ENCODE data around the gene EPAS1.
A peak's percentile ranks its signal among the peaks of the same experiment; 100 is the strongest.

The EPAS1 gene

DNA sequence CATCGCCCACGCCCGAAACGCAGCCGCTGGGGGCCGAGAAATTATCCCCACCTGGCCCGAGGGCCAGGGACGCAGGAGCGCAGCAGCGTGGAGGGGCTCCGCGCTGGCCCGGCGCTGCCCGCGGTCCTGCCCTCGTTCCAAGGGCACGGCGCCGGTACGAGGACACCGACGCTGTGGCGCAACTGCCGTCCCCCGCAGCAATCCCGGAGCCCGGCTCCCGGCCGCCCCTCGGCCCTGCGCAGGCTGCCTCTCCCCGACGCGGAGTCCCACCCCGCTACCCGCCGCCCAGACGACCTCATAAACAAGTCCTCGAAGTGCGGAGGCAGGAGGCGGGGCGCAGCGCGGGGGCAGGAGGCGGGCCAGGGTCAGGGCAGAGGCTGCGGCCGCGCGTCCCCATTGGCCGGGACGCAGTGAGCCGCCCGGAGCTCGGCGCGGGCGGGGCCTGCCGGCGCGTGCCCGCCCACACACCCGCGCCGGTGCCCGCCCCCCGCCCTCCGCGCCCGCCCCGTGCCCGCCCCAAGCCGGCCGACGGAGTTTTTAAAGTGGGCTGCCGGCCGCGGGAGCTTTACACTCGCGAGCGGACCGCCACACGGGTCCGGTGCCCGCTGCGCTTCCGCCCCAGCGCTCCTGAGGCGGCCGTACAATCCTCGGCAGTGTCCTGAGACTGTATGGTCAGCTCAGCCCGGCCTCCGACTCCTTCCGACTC is at the start of gene EPAS1:
Gene EPAS1 (plus strand): TSS at position 568 of the 706 bp plus-strand sequence. CDS start 505 bp downstream, outside the sequence.
- Mint-ChIP-seq H3K4me3 (peak within 1 kb of the TSS; percentile 93), H3K4me1 (ENCODE audit: low read depth) (peaks cover 27% of the 10 kb centered on the region), H3K9me3 (no peaks in the 10 kb centered on the region), H3K36me3 (ENCODE audit: low read depth) (peaks cover 1% of the 10 kb centered on the region), H3K27me3 (ENCODE audit: low read depth) (peaks cover 84% of the 10 kb centered on the region), H3K27ac (peak within 1 kb of the TSS; percentile 85)

DNA sequence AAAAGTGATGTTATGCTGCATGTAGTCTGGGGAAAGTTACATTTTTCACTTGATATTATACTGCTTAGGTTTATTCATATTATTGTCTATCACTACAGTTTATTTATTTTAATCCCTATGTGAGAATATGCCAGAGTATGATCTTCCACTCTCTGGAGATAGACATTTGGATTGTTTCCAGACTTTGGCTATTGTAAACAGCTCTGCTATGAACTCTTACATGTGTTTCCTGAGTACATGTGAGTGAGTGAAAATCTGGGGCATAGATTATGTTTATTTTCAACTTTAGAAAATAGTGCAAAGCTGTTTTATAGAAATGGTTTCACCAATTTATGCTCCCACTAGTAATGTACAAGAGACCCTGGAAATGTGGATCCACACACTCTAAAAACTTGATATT is 49.0 kb upstream of the EPAS1 start:
- H3K9me3 Mint-ChIP-seq, result peaks cover 6% of the 10 kb centered on the region
- peaks cover 3% of the 10 kb centered on the region for H3K4me1 Mint-ChIP-seq (ENCODE audit: low read depth)
- no peak overlapping the region for H3K4me3 Mint-ChIP-seq
- no peak overlapping the region for H3K27ac Mint-ChIP-seq
- peaks cover 29% of the 10 kb centered on the region for H3K27me3 Mint-ChIP-seq (ENCODE audit: low read depth)
- H3K36me3 Mint-ChIP-seq (ENCODE audit: low read depth), result peaks cover 3% of the 10 kb centered on the region

DNA sequence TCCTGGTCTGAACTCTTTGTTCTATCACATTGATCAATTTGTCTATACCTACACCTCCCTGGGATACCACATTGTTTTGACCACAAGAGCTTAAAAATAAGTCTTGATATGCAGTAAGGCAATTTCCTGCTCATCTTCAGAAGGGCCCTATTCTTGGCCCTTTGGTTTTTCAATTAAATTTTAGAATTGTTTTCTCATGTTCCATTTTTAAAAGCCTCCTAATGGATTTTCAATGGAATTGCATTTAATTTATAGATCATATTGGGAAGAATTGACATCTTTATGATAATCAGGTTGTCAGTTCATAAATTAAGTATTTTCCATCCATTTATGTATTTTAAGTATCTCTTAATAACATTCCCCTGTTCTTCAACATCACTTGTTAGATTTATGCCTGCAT is 47.6 kb upstream of the EPAS1 start:
- Mint-ChIP-seq H3K36me3 (ENCODE audit: low read depth) (peaks cover 3% of the 10 kb centered on the region), H3K27me3 (ENCODE audit: low read depth) (peaks cover 29% of the 10 kb centered on the region), H3K9me3 (peaks cover 6% of the 10 kb centered on the region), H3K27ac (no peak overlapping the region), H3K4me3 (no peak overlapping the region), H3K4me1 (ENCODE audit: low read depth) (peaks cover 3% of the 10 kb centered on the region)

DNA sequence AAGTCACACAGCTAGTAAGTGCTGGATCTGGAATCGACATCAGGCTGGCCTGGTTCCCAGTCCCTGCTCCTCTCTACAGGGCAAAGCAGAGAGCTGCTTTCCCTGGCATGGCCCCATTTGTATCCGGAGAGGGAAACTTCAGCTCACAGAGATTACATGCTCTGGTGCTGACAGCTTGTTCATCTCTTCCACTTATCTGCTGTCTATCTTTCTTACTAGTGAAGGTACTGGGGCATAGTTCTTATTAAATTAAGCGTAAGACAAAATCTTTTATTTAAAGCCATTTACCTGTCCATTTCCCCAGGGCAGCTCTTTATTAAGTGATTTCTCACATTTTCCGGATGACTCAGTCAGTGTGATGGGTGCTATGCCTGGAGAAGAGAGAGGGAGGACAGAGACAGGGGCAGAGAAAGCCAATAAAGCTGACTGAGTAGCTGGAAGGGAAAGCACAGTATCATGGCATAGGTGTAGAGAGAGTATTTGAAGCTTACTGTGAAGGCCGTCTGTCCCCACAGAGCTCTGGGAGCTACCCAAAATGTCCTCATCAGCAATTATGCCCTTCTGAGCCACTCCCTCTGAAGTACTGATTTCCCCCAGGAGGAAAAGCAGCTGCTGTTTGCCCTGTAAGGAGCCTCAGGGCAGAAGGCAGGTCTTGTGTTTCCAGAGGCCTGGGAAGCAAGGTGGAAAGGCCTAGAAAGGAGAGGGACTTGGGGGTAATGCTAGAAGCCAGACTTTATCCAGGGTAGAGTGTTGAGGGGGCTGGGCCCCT is 44.1 kb upstream of the EPAS1 start:
- H3K36me3 Mint-ChIP-seq (ENCODE audit: low read depth), result peaks cover 3% of the 10 kb centered on the region
- peaks cover 14% of the 10 kb centered on the region for H3K27me3 Mint-ChIP-seq (ENCODE audit: low read depth)
- peaks cover 6% of the 10 kb centered on the region for H3K9me3 Mint-ChIP-seq
- H3K4me1 Mint-ChIP-seq (ENCODE audit: low read depth), result peaks cover 3% of the 10 kb centered on the region
- H3K4me3 Mint-ChIP-seq, result no peak overlapping the region
- H3K27ac Mint-ChIP-seq, result no peak overlapping the region

DNA sequence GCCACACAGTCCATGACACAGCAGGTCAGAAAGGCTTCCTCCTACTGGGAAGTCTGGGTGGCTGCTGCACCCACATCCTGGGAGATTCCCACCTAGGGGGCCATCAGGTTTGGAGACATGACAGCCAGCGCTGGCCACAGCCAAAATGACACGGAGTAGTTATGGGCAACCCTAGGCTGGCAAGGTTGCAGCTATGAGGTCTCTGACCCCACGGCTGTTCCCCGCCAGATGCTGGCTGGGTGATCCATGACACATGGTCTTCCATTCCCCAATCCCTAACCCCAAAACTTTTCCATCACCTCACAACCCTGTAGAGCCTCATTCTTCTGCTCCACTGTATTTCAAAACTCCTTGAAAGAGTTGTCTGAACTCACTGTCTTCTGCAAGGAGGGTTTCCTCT is 42.7 kb upstream of the EPAS1 start:
- Mint-ChIP-seq H3K27me3 (ENCODE audit: low read depth) (peaks cover 12% of the 10 kb centered on the region), H3K27ac (no peak overlapping the region), H3K9me3 (peaks cover 2% of the 10 kb centered on the region), H3K36me3 (ENCODE audit: low read depth) (peaks cover under 1% of the 10 kb centered on the region), H3K4me3 (no peak overlapping the region), H3K4me1 (ENCODE audit: low read depth) (peaks cover 1% of the 10 kb centered on the region)

DNA sequence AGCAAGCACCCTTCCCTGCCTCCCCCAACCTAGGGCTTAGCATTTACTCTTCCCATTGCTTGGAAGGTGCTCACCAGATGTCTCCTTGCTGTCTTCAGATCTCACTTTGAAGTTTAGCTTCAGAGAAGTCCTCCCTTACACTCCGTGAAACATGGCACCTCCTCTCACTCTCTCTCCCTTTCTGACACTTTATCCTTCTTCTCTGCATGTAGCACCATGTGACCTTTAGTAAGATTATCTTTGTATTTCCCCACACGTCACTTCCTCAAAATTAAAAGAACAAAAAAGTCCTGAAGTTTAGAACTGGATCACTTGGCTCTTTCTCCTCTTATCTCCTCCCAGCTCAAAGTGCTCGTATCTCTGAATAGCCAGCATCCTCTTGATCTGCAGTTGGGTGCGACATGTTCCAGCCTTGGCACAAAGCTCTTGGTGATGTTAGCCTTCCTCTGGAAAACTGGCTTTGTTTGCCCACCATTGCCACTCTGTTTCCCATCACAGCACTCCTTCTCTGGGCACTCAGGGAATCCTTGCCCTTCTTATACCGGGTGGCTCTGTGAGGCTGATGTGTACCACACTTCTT is 40.6 kb upstream of the EPAS1 start:
- Mint-ChIP-seq H3K27me3 (ENCODE audit: low read depth) (peaks cover 12% of the 10 kb centered on the region), H3K36me3 (ENCODE audit: low read depth) (peaks cover 2% of the 10 kb centered on the region), H3K9me3 (no peaks in the 10 kb centered on the region), H3K27ac (no peak overlapping the region), H3K4me1 (ENCODE audit: low read depth) (peaks cover 2% of the 10 kb centered on the region), H3K4me3 (no peak overlapping the region)

DNA sequence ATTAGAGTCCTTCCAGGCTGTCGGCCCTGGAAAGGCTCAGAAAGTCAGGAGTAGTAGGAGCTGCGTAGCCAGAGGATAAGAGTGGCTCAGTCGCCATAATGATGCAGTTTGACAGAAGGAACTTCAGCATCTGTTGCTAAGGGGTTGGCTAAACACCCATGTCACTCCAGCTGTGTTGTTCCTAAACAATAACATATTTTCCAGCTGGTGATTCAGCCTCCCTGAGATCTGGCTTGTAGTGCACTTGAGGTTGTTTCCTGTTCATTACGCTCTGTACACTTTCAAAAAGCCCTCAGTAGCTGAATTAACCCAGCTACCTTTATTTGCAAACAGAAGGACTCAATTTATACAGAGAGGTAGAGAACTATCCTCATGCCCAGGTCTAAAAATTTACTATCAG is 39.7 kb upstream of the EPAS1 start:
- Mint-ChIP-seq H3K4me3 (no peak overlapping the region), H3K27me3 (ENCODE audit: low read depth) (peaks cover 12% of the 10 kb centered on the region), H3K4me1 (ENCODE audit: low read depth) (peaks cover 2% of the 10 kb centered on the region), H3K27ac (no peak overlapping the region), H3K9me3 (no peaks in the 10 kb centered on the region), H3K36me3 (ENCODE audit: low read depth) (peaks cover 2% of the 10 kb centered on the region)

DNA sequence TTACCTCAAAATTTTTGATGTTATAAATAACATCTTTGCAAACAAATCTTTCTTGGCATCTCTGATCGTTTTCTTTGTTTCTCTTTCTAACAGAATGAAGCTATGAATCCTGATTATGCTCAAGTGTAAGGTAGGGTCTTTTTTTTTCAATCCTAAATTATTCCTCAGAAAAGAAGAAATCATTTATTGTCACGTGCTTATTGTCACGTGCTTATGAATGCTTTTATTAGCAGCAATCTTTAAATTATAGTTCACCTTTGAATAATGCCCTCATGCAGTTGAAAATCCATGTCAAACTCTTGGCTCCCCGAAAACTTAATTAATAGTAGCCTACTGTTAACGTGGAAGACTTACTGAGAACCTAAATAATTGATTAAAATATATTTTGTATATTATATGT is 39.2 kb upstream of the EPAS1 start:
- H3K27me3 Mint-ChIP-seq (ENCODE audit: low read depth), result peaks cover 12% of the 10 kb centered on the region
- no peak overlapping the region for H3K27ac Mint-ChIP-seq
- peaks cover 2% of the 10 kb centered on the region for H3K36me3 Mint-ChIP-seq (ENCODE audit: low read depth)
- H3K4me3 Mint-ChIP-seq, result no peak overlapping the region
- H3K4me1 Mint-ChIP-seq (ENCODE audit: low read depth), result peaks cover 2% of the 10 kb centered on the region
- no peaks in the 10 kb centered on the region for H3K9me3 Mint-ChIP-seq

DNA sequence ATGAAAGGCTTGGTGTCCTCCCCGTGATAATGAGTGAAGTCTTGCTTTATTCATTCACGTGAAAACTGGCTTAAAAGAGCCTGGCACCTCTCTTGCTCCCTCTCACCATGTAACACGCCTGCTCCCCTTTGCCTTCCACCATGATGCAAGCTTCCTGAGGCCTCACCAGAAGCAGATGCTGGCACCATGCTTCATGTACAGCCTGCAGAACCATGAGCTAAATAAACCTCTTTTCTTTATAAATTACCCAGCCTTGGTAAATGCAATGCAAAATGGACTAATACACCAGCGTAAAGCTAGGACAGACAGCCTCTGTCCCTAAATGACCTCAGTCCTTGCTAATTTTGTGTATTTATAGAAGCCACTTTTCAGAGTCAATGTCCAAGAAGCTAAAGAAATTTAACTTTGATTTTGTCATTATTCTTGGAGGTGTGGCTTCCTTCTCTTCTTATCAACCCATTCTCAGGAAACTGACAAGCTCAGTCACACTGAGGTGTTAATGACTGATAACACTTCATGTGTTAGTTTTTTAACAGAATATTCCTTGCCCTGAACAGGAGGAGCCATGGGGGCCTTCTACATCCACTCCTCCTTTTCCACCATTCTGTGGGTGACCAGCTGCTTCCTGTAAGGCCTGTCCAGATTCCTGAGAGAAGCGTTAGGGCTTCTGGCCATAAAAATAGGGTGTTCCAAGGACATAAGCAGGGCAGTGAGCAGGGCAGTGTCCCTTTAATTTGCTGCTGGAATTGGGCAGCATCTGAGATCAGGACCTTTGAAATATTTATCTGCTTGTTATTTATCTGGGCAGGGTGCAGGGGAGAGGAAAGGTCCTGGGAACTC is 38.0 kb upstream of the EPAS1 start:
- Mint-ChIP-seq H3K4me3 (no peak overlapping the region), H3K27me3 (ENCODE audit: low read depth) (peaks cover 17% of the 10 kb centered on the region), H3K27ac (no peak overlapping the region), H3K9me3 (no peaks in the 10 kb centered on the region), H3K4me1 (ENCODE audit: low read depth) (peaks cover 2% of the 10 kb centered on the region), H3K36me3 (ENCODE audit: low read depth) (peaks cover 2% of the 10 kb centered on the region)

DNA sequence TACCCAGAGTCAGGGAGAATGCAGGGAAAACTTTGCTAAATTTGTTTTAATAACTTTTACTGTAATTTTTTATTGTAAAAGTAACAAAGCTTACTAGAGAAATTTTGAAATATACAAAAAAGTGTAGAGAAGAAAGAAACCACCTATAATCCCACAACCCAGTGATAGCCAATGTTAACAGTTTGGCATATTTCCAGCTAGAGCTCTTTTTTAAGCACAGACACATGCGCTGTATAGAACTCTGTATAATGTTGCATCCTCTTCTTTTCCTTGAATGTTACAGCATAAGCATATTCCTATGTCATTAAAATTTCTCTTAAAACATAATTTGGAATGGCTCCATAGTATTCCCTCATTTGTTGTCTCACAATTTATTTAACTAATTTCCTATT is 37.4 kb upstream of the EPAS1 start:
- peaks cover 2% of the 10 kb centered on the region for H3K36me3 Mint-ChIP-seq (ENCODE audit: low read depth)
- no peak overlapping the region for H3K27ac Mint-ChIP-seq
- peaks cover 2% of the 10 kb centered on the region for H3K4me1 Mint-ChIP-seq (ENCODE audit: low read depth)
- peaks cover 18% of the 10 kb centered on the region for H3K27me3 Mint-ChIP-seq (ENCODE audit: low read depth)
- no peak overlapping the region for H3K4me3 Mint-ChIP-seq
- no peaks in the 10 kb centered on the region for H3K9me3 Mint-ChIP-seq

DNA sequence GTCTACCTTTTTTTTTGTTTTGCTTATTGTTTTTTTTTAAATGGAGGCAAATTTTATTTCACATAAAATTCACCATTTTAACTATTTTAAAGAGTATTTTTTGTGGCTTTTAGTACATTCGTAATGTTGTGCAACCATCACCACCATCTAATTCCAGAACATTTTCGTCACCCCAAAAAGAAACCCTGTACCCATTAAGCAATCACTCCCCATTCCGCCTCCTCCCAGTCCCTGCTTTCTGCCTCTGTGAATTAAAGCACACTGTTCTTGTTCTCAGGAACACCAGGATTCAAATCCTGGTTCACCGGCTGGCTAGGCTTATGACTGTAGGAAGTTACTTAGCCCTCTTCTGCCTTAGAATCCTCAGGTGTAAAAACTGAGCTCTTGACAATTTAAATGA is 36.9 kb upstream of the EPAS1 start:
- Mint-ChIP-seq H3K4me3 (no peak overlapping the region), H3K9me3 (no peaks in the 10 kb centered on the region), H3K27me3 (ENCODE audit: low read depth) (peaks cover 21% of the 10 kb centered on the region), H3K4me1 (ENCODE audit: low read depth) (peaks cover 2% of the 10 kb centered on the region), H3K36me3 (ENCODE audit: low read depth) (peaks cover 2% of the 10 kb centered on the region), H3K27ac (no peak overlapping the region)

DNA sequence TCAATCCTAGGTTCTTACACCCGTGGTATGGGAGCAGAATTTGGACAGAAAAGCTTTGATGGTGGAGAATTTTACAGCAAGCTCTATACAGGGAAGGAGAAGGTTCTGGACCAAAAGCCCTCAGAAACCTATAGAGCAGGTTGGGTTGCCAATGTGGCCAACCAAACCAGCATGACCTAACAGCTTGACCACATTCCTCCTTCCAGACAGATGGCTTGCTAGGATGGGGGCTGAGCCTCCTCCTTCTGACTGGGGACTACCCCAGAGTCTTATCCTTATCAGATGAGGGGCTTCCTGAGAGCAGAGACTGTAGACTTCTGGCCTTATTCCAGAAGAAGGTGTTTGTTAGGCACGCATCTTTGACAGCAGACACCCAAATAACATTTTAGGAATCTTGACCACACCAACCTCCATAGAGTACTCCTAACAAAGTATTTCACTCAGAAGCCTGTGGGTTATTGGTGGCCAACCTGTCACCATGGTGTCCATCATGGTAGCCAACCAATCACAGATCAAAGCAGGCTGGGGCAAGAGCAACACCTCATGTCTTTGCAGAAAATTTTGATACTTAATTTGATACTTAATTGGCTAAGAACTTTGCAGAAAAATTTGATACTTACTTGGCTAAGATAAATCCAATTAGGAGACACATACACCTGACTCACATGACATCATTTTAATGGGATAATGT is 34.8 kb upstream of the EPAS1 start:
- Mint-ChIP-seq H3K9me3 (no peaks in the 10 kb centered on the region), H3K27me3 (ENCODE audit: low read depth) (peaks cover 21% of the 10 kb centered on the region), H3K4me3 (no peak overlapping the region)

DNA sequence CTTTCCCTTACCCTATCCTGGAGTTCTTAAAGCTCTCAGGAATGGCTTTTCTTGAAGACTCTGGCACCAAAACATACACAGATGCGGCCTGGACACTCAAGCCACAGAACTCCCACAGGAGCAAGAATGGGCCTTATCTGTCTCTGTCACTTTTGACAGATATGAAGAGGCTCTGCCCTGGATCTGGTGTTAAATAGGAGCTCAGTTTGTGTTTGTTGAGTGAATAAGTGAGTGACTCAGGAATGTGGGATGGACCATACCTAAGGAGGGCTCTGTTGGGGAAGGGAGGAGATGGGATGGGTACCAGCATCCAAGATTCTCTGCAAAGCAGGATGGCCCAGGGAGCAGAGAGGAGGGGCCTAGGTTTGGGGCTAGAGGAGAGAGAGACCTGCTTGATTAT is 33.9 kb upstream of the EPAS1 start:
- H3K4me3 Mint-ChIP-seq, result no peak overlapping the region
- H3K27me3 Mint-ChIP-seq (ENCODE audit: low read depth), result peaks cover 21% of the 10 kb centered on the region
- H3K4me1 Mint-ChIP-seq (ENCODE audit: low read depth), result peaks cover 10% of the 10 kb centered on the region
- H3K36me3 Mint-ChIP-seq (ENCODE audit: low read depth), result peaks cover 2% of the 10 kb centered on the region
- no peaks in the 10 kb centered on the region for H3K9me3 Mint-ChIP-seq
- no peak overlapping the region for H3K27ac Mint-ChIP-seq

More for the DNA sequence above, 34.8 kb upstream of the EPAS1 start:
- H3K4me1 Mint-ChIP-seq (ENCODE audit: low read depth), result peaks cover 4% of the 10 kb centered on the region
- H3K27ac Mint-ChIP-seq, result no peak overlapping the region
- H3K36me3 Mint-ChIP-seq (ENCODE audit: low read depth), result peaks cover 2% of the 10 kb centered on the region

DNA sequence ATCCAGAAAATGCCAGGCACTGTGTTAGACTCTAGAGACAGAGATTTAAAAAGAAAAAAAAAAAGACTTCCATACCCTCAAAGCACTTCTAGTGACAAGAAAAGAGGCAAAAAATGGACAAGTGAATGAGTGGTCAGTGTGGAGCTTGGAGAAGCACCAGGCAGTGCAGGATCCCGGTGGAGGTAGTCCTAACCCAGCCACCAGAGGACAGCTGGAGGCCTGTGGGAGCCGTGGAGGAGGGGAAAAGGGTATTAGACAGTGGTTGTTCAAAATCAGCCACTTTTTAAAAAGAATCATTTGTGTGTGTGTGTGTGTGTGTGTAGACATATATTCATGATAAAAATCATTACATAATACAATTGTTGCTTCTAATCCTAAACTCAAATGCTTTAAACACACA is 32.8 kb upstream of the EPAS1 start:
- H3K27me3 Mint-ChIP-seq (ENCODE audit: low read depth), result peaks cover 15% of the 10 kb centered on the region
- H3K27ac Mint-ChIP-seq, result no peak overlapping the region
- H3K4me1 Mint-ChIP-seq (ENCODE audit: low read depth), result peaks cover 17% of the 10 kb centered on the region
- no peak overlapping the region for H3K4me3 Mint-ChIP-seq
- H3K9me3 Mint-ChIP-seq, result no peaks in the 10 kb centered on the region
- H3K36me3 Mint-ChIP-seq (ENCODE audit: low read depth), result peaks cover 2% of the 10 kb centered on the region

Data from T-helper 1 cell treated with Interleukin-12 subunit alpha and Interleukin-12 subunit beta and Interleukin-4 antibody, amounts not matched to agents 30 μg/mL and 1 μg/mL, for 36 hours (primary cell).